ENCODE measurements around the gene ITPKC. TPM values are rescaled to one million over a fixed set of nuclear protein-coding genes. Genes with fewer than 3 reads are reported as not detected.
A peak's percentile ranks its signal among the peaks of the same experiment; 100 is the strongest.
"Not testable (repeated sequence)": the region's sequence is repeated elsewhere in the genome, so short reads cannot be mapped to it uniquely, and the experiment has no call there.

The ITPKC gene
- polyA plus RNA-seq, 2 donors, result 57.4 to 172 TPM

- 11 to 14% methylated on average over 7 of the region's 7 CpGs for WGBS, 2 donors
Measured at GRCh38 chr19:40778706-40779284, 61.9 kb downstream of the ITPKC start.

GRCh38 chr19:40780582-40780981, 63.7 kb downstream of the ITPKC start:
- no peaks in the 10 kb centered on the region for H3K9me3 ChIP-seq (ENCODE audit: control insufficient read depth in 2 of 2, insufficient read depth in 1 of 2, low read depth in 1 of 2, low read length in 1 of 2)
- H3K27ac ChIP-seq (ENCODE audit: low read depth in 2 of 2, low read length in 1 of 2), result no peak overlapping the region
- H3K4me3 ChIP-seq (ENCODE audit: low read depth in 1 of 2, low read length in 2 of 2), result no peak overlapping the region
- 95% methylated on average over 5 of the region's 5 CpGs for WGBS, 2 donors
- peaks cover 0 to 9% of the 10 kb centered on the region in 2 donors for H3K4me1 ChIP-seq (ENCODE audit: control insufficient read depth in 2 of 2, insufficient read depth in 2 of 2, low read length in 1 of 2)
- peaks cover 0 to 9% of the 10 kb centered on the region in 2 donors for H3K36me3 ChIP-seq (ENCODE audit: control insufficient read depth in 2 of 2, insufficient read depth in 2 of 2, low read length in 1 of 2)
- H3K27me3 ChIP-seq (ENCODE audit: control insufficient read depth in 1 of 2, insufficient read depth in 2 of 2, low read length in 2 of 2), result no peaks in the 10 kb centered on the region

More at GRCh38 chr19:40778706-40779284, 61.9 kb downstream of the ITPKC start:
- Histone ChIP-seq H3K9me3 (ENCODE audit: control insufficient read depth in 2 of 2, insufficient read depth in 1 of 2, low read depth in 1 of 2, low read length in 1 of 2) (no peaks in the 10 kb centered on the region), H3K4me1 (ENCODE audit: control insufficient read depth in 2 of 2, insufficient read depth in 2 of 2, low read length in 1 of 2) (peaks cover 0 to 9% of the 10 kb centered on the region in 2 donors), H3K36me3 (ENCODE audit: control insufficient read depth in 2 of 2, insufficient read depth in 2 of 2, low read length in 1 of 2) (peaks cover 0 to 3% of the 10 kb centered on the region in 2 donors), H3K27me3 (ENCODE audit: control insufficient read depth in 1 of 2, insufficient read depth in 2 of 2, low read length in 2 of 2) (no peaks in the 10 kb centered on the region), H3K27ac (ENCODE audit: low read depth in 2 of 2, low read length in 1 of 2) (peak overlapping the region; percentile 97 to 99), H3K4me3 (ENCODE audit: low read depth in 1 of 2, low read length in 2 of 2) (peak overlapping the region; percentile 57 to 78)

- Histone ChIP-seq H3K4me3 (ENCODE audit: low read depth in 1 of 2, low read length in 2 of 2) (no peak overlapping the region), H3K27ac (ENCODE audit: low read depth in 2 of 2, low read length in 1 of 2) (no peak overlapping the region), H3K36me3 (ENCODE audit: control insufficient read depth in 2 of 2, insufficient read depth in 2 of 2, low read length in 1 of 2) (peaks cover 0 to 10% of the 10 kb centered on the region in 2 donors), H3K27me3 (ENCODE audit: control insufficient read depth in 1 of 2, insufficient read depth in 2 of 2, low read length in 2 of 2) (no peaks in the 10 kb centered on the region), H3K4me1 (ENCODE audit: control insufficient read depth in 2 of 2, insufficient read depth in 2 of 2, low read length in 1 of 2) (peaks cover 0 to 9% of the 10 kb centered on the region in 2 donors), H3K9me3 (ENCODE audit: control insufficient read depth in 2 of 2, insufficient read depth in 1 of 2, low read depth in 1 of 2, low read length in 1 of 2) (no peaks in the 10 kb centered on the region)
- WGBS, 2 donors, result 95 to 96% methylated on average over 7 of the region's 7 CpGs
Measured at GRCh38 chr19:40781140-40781539, 64.2 kb downstream of the ITPKC start.

GRCh38 chr19:40783711-40784110, 66.8 kb downstream of the ITPKC start:
- Histone ChIP-seq H3K27me3 (ENCODE audit: control insufficient read depth in 1 of 2, insufficient read depth in 2 of 2, low read length in 2 of 2) (no peaks in the 10 kb centered on the region), H3K4me3 (ENCODE audit: low read depth in 1 of 2, low read length in 2 of 2) (no peak overlapping the region), H3K27ac (ENCODE audit: low read depth in 2 of 2, low read length in 1 of 2) (no peak overlapping the region), H3K36me3 (ENCODE audit: control insufficient read depth in 2 of 2, insufficient read depth in 2 of 2, low read length in 1 of 2) (peaks cover 0 to 16% of the 10 kb centered on the region in 2 donors), H3K9me3 (ENCODE audit: control insufficient read depth in 2 of 2, insufficient read depth in 1 of 2, low read depth in 1 of 2, low read length in 1 of 2) (no peaks in the 10 kb centered on the region), H3K4me1 (ENCODE audit: control insufficient read depth in 2 of 2, insufficient read depth in 2 of 2, low read length in 1 of 2) (peaks cover 0 to 4% of the 10 kb centered on the region in 2 donors)
- 92% methylated on average over 14 of the region's 14 CpGs for WGBS, 2 donors

GRCh38 chr19:40784146-40784545, 67.2 kb downstream of the ITPKC start:
- WGBS, 2 donors, result 92 to 96% methylated on average over 2 of the region's 2 CpGs
- not testable (repeated sequence) for H3K9me3 ChIP-seq (ENCODE audit: control insufficient read depth in 2 of 2, insufficient read depth in 1 of 2, low read depth in 1 of 2, low read length in 1 of 2); H3K27me3 ChIP-seq (ENCODE audit: control insufficient read depth in 1 of 2, insufficient read depth in 2 of 2, low read length in 2 of 2); H3K27ac ChIP-seq (ENCODE audit: low read depth in 2 of 2, low read length in 1 of 2); H3K4me3 ChIP-seq (ENCODE audit: low read depth in 1 of 2, low read length in 2 of 2); H3K4me1 ChIP-seq (ENCODE audit: control insufficient read depth in 2 of 2, insufficient read depth in 2 of 2, low read length in 1 of 2)
- H3K36me3 ChIP-seq (ENCODE audit: control insufficient read depth in 2 of 2, insufficient read depth in 2 of 2, low read length in 1 of 2), result peaks cover 0 to 16% of the 10 kb centered on the region in 2 donors

- 75% methylated on average over 1 of the region's 1 CpG for WGBS, 2 donors
- Histone ChIP-seq H3K27me3 (ENCODE audit: control insufficient read depth in 1 of 2, insufficient read depth in 2 of 2, low read length in 2 of 2) (no peaks in the 10 kb centered on the region), H3K27ac (ENCODE audit: low read depth in 2 of 2, low read length in 1 of 2) (no peak overlapping the region), H3K4me3 (ENCODE audit: low read depth in 1 of 2, low read length in 2 of 2) (no peak overlapping the region), H3K9me3 (ENCODE audit: control insufficient read depth in 2 of 2, insufficient read depth in 1 of 2, low read depth in 1 of 2, low read length in 1 of 2) (no peaks in the 10 kb centered on the region), H3K4me1 (ENCODE audit: control insufficient read depth in 2 of 2, insufficient read depth in 2 of 2, low read length in 1 of 2) (no peaks in the 10 kb centered on the region), H3K36me3 (ENCODE audit: control insufficient read depth in 2 of 2, insufficient read depth in 2 of 2, low read length in 1 of 2) (peaks cover 0 to 14% of the 10 kb centered on the region in 2 donors)
Measured at GRCh38 chr19:40785526-40785925, 68.6 kb downstream of the ITPKC start.

- no peaks in the 10 kb centered on the region for H3K27me3 ChIP-seq (ENCODE audit: control insufficient read depth in 1 of 2, insufficient read depth in 2 of 2, low read length in 2 of 2)
- H3K27ac ChIP-seq (ENCODE audit: low read depth in 2 of 2, low read length in 1 of 2), result no peak overlapping the region
- no peaks in the 10 kb centered on the region for H3K9me3 ChIP-seq (ENCODE audit: control insufficient read depth in 2 of 2, insufficient read depth in 1 of 2, low read depth in 1 of 2, low read length in 1 of 2)
- no peak overlapping the region for H3K4me3 ChIP-seq (ENCODE audit: low read depth in 1 of 2, low read length in 2 of 2)
- WGBS, 2 donors, result 90 to 93% methylated on average over 25 of the region's 25 CpGs
- H3K4me1 ChIP-seq (ENCODE audit: control insufficient read depth in 2 of 2, insufficient read depth in 2 of 2, low read length in 1 of 2), result no peaks in the 10 kb centered on the region
- H3K36me3 ChIP-seq (ENCODE audit: control insufficient read depth in 2 of 2, insufficient read depth in 2 of 2, low read length in 1 of 2), result peaks cover 0 to 14% of the 10 kb centered on the region in 2 donors
Measured at GRCh38 chr19:40786060-40787037, 69.4 kb downstream of the ITPKC start.

Other genes with a start within 250 kb of the ITPKC start
- 10 to 100 TPM; 47.9 to 53.6 TPM for gene SHKBP1, start 140.2 kb upstream of the ITPKC start, polyA plus RNA-seq
- gene LTBP4, start 115.7 kb upstream of the ITPKC start, polyA plus RNA-seq, result 100 to 1,000 TPM in 1 of 2 donors, 10 to 100 TPM in 1; 69.9 to 117 TPM
- 10 to 100 TPM in 1 of 2 donors, 1 to 10 TPM in 1; 9.0 to 14.4 TPM for gene NUMBL, start 26.5 kb upstream of the ITPKC start, polyA plus RNA-seq
- gene COQ8B, start 226 bp upstream of the ITPKC start, polyA plus RNA-seq, result 10 to 100 TPM; 18.4 to 27.2 TPM
- gene ACTMAP, start 33.4 kb downstream of the ITPKC start, polyA plus RNA-seq, result 1 to 10 TPM; 3.1 to 6.8 TPM
- gene SNRPA, start 34.1 kb downstream of the ITPKC start, polyA plus RNA-seq, result 10 to 100 TPM; 48.9 to 58.1 TPM
- 1 to 10 TPM in 1 of 2 donors, under 1 TPM in 1; 0.47 to 1.8 TPM for gene MIA, start 58.4 kb downstream of the ITPKC start, polyA plus RNA-seq
- gene RAB4B, start 61.1 kb downstream of the ITPKC start, polyA plus RNA-seq, result 10 to 100 TPM; 30.9 to 41.8 TPM
- 10 to 100 TPM; 36.3 to 44.7 TPM for gene EGLN2, start 82.1 kb downstream of the ITPKC start, polyA plus RNA-seq
- not detected for gene CYP2A6, start 133.3 kb downstream of the ITPKC start, polyA plus RNA-seq
- under 1 TPM in 1 of 2 donors, not detected in 1; 0.20 TPM for gene CYP2A7, start 165.1 kb downstream of the ITPKC start, polyA plus RNA-seq